ENCODE measurements around the gene CCT7.

Gene CCT7

DNA sequence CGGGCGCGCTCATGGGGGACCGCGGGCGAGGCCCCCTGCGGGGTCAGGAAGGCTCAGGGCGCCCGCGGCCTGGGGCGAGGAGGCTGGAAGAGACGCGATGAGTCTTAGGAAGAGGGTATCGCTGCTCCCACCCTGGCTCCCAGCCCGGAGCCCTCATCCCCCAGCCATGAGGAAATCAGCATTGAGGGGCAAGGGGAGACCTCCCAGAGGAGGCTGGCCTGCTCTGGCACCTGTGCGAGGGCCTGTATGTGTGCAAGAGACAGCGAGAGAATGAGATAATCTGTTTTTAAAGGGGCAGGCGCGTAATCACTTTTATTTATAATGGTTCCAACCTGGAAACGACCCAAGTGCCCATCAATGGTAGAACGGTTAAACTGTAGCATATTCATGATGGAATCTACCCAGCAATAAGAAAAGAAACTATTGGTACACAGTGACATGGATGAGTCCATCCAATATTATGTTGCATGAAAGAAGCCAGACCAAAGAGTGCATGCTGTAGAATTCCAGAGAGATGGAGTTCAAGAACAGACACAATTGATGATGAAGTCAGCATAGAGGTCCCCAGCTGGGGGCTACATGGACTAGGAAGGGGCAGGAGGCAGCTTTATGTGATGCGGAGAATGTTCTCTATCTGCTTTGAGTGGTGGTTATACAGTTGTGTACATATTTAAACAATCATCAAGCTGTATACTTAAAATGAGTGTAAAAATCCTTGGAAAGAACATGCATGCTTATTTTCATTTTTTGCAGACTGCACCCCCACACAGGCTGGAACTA lies 35.8 kb downstream of the CCT7 start:
- no peak for FAIRE-seq

DNA sequence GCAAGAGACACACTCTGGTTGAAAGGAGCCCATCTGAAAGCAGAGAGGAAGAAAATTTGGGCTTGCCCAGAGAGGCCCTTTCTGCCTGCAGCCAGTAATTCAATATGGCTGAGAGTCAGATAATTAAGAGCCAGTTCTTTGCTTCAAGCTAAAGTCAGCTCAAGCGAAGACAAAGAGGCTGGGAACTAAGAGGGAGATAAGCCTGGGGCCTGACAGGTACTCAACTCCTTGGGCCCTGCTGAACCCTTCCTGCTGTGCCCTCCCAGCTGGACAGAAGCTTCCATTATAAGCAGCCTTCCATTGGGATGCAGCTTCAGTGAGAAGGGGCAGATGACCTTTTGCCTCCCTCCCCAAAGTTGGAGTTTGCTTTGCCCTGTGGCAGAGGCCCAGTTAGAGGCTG lies 38.2 kb downstream of the CCT7 start:
- DNase-seq (ENCODE audit: insufficient read length, low spot score) (no peak), FAIRE-seq (no peak)
- TF ChIP-seq SPI1 (IDR thresholded peaks at IDR 0.05; ENCODE audit: low read depth, low read length) (no peak), TAF1 (IDR thresholded peaks at IDR 0.05; ENCODE audit: low read depth, low read length) (no peak), POU2F2 (IDR thresholded peaks at IDR 0.05; ENCODE audit: low read depth, low read length) (no peak), POLR2A (IDR thresholded peaks at IDR 0.05; ENCODE audit: low read depth, low read length) (no peak), POLR2AphosphoS5 (IDR thresholded peaks at IDR 0.05; ENCODE audit: low read depth, low read length) (no peak), PAX5 (IDR thresholded peaks at IDR 0.05; ENCODE audit: insufficient read depth, low read length, severe bottlenecking) (no peak)

More for the DNA sequence above, 35.8 kb downstream of the CCT7 start:
- no peak for DNase-seq (ENCODE audit: insufficient read length, low spot score)
- TF ChIP-seq POLR2AphosphoS5 (IDR thresholded peaks at IDR 0.05; ENCODE audit: low read depth, low read length) = no peak
- TF ChIP-seq POLR2A (IDR thresholded peaks at IDR 0.05; ENCODE audit: low read depth, low read length) = no peak
- TF ChIP-seq TAF1 (IDR thresholded peaks at IDR 0.05; ENCODE audit: low read depth, low read length) = no peak
- no peak for TF ChIP-seq SPI1 (IDR thresholded peaks at IDR 0.05; ENCODE audit: low read depth, low read length)
- no peak for TF ChIP-seq PAX5 (IDR thresholded peaks at IDR 0.05; ENCODE audit: insufficient read depth, low read length, severe bottlenecking)
- TF ChIP-seq POU2F2 (IDR thresholded peaks at IDR 0.05; ENCODE audit: low read depth, low read length) = no peak

DNA sequence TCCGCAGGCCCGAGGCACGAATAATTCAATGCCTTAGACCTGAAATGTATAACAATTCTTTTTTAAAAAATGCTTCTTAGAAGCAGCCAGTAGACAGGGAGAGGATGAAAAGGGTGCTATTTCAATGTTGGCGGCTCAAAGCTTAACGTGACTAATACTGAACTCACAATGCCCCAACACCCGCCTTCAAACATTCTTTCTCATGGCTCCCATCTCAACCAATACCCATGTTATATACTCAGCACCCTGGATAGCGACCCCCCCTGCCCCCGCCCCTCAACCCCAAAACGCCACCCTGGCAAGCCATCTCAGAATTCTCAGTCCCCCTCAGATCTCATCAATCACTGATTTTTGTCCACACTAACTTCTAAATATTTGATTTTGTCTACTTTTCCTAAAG lies 45.7 kb downstream of the CCT7 start:
- TF ChIP-seq POU2F2 (IDR thresholded peaks at IDR 0.05; ENCODE audit: low read depth, low read length) = no peak
- no peak for DNase-seq (ENCODE audit: insufficient read length, low spot score)
- FAIRE-seq = no peak

DNA sequence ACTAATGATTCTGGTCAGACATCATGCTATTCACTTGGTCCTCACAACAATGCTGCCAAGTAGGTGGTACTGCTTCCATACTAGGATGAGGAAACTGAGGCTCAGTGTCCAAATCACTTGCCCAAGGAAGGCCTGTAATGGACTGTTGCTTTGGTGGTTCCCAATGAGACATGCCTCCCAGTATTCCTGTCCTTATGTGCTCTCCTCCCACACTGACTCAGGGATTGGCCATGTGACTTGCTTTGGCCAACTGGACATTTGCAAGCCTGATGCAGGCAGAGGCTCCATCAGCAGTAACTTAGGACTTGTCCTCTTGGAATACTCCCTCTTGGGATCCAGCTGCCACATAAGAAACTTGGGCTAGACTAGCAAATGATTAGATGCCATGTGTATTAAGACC lies 47.1 kb downstream of the CCT7 start:
- TF ChIP-seq POLR2A (IDR thresholded peaks at IDR 0.05; ENCODE audit: low read depth, low read length) = no peak
- TF ChIP-seq POU2F2 (IDR thresholded peaks at IDR 0.05; ENCODE audit: low read depth, low read length) = no peak
- no peak for TF ChIP-seq SPI1 (IDR thresholded peaks at IDR 0.05; ENCODE audit: low read depth, low read length)
- no peak for TF ChIP-seq POLR2AphosphoS5 (IDR thresholded peaks at IDR 0.05; ENCODE audit: low read depth, low read length)
- no peak for TF ChIP-seq PAX5 (IDR thresholded peaks at IDR 0.05; ENCODE audit: insufficient read depth, low read length, severe bottlenecking)
- no peak for TF ChIP-seq TAF1 (IDR thresholded peaks at IDR 0.05; ENCODE audit: low read depth, low read length)
- no peak for DNase-seq (ENCODE audit: insufficient read length, low spot score)
- no peak for FAIRE-seq

DNA sequence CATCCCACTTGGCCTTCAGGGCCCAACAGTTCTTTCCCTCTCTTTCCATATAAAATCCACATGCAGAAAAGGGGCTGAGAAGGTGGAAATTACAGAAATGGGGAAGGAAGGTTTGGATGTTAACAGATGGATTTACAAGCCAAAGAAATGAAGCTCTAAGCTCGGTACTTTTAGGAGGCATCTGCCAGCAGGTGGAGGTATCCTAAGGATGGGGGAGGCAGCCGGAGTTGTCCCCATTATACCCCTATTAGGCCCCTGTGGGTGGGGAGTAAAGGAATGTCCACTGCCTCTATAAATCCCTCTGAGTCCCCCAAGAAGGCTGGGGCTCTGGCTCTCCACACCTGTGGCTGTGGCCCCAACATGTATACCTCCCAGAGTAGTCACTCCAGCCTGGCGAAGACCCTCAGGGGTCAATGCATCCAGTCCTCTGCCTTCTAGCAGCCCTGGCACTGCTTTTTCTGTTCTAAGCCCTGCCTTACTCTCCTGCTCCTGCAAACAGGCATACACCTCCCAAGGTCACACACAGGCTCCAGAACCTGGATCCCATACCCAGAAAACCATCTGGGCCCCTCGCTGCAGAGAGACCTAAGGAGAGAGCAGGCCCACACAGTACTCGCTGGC lies 48.9 kb downstream of the CCT7 start:
- TF ChIP-seq POU2F2 (IDR thresholded peaks at IDR 0.05; ENCODE audit: low read depth, low read length) (no peak), POLR2AphosphoS5 (IDR thresholded peaks at IDR 0.05; ENCODE audit: low read depth, low read length) (no peak), SPI1 (IDR thresholded peaks at IDR 0.05; ENCODE audit: low read depth, low read length) (no peak), TAF1 (IDR thresholded peaks at IDR 0.05; ENCODE audit: low read depth, low read length) (no peak), POLR2A (IDR thresholded peaks at IDR 0.05; ENCODE audit: low read depth, low read length) (no peak), PAX5 (IDR thresholded peaks at IDR 0.05; ENCODE audit: insufficient read depth, low read length, severe bottlenecking) (no peak)
- no peak for DNase-seq (ENCODE audit: insufficient read length, low spot score)
- no peak for FAIRE-seq

DNA sequence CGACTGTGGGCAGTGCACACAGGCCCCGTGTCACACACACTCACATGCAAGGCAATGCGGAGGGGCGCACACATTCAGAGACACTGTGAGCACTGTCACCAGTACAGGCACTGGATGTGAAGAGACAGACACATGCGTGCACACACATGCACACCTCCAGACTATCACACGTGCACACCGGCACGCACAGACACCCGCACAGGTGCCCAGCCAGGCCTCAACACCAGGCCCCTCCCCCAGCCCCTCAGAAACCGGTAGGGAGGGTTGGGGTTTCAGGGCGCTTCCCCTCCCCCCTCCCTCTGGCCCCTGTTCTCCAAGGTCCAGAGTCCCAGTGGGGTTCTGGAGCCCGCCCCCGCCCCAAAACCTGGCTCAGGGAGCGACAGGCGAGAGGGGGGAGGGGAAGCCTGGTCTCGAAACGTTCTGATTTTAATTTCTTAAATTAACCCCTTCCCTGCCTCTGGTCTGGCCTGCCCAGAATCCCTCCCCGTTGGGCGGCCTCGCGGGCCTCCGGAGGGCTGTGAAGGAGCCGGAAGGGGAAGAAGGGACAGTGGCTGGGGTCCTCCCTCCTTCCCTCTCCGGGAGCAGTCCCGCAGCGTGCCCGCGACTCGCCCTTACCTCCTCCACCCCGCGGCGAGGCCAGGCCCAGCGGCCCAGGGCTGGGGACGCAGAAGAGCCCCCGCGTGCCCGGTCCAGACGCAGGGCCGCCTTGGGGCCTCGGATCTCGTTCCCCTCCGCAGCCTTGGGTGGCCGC lies 49.6 kb downstream of the CCT7 start:
- TF ChIP-seq POLR2AphosphoS5 (IDR thresholded peaks at IDR 0.05; ENCODE audit: low read depth, low read length) (no peak), POLR2A (IDR thresholded peaks at IDR 0.05; ENCODE audit: low read depth, low read length) (no peak), POU2F2 (IDR thresholded peaks at IDR 0.05; ENCODE audit: low read depth, low read length) (0 out of 2 replicates have a peak, but pooled peaks have one; percentile 14), TAF1 (IDR thresholded peaks at IDR 0.05; ENCODE audit: low read depth, low read length) (no peak)
- DNase-seq (ENCODE audit: insufficient read length, low spot score) (no peak), FAIRE-seq (peak; percentile 92)

DNA sequence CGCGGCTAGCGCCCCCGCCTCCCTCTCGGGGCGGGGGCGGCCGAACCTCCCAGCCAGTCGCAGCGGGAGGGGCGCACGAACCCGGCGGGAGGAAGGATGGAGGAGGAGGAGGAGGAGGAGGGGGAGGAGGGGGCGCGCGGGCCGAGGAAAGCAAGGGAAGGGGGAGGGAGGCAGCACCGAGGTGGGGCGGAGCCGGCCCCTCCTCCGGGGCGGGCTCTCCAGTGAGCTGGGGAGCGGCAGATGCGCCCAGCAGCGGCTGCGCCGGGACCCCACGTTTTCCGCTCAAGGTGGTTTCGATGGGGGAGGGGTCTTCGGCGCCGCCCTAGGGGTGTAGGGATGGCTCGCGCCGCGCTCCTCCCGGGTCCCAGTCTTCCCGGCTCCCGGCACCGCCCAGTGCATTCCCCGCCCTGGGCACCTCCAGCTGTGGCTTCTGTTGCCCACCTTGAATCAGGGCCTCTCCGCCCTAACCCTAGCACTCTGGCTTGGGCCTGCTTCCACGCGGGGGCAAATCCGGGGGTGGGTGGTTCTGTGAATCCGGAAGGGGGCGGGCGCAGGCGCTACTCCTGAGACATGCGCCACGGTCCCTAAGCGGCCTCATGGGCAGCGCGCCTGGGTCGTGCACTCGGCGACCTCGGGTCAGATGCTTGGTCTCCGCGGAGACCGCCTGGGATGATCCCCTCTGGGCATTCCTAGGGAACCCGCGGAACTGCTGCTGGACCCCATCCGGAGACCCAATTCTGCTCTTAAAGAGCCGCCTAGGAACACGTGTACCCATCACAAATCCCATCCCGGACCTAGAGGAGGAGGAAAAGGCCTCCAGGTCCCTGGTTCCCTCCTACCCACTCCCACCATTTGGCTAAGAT lies 50.4 kb downstream of the CCT7 start, which contains the start of gene FBXO41:
Gene FBXO41 (minus strand): TSS at position 183 of the 863 bp plus-strand sequence. CDS start 14,848 bp downstream, outside the sequence.
- TF ChIP-seq SPI1 (IDR thresholded peaks at IDR 0.05; ENCODE audit: low read depth, low read length) = no peak
- TF ChIP-seq TAF1 (IDR thresholded peaks at IDR 0.05; ENCODE audit: low read depth, low read length) = no peak
- TF ChIP-seq POLR2A (IDR thresholded peaks at IDR 0.05; ENCODE audit: low read depth, low read length) = no peak
- TF ChIP-seq POLR2AphosphoS5 (IDR thresholded peaks at IDR 0.05; ENCODE audit: low read depth, low read length) = peak; percentile 30; the same call in 1 of the 2 replicates
- no peak for TF ChIP-seq PAX5 (IDR thresholded peaks at IDR 0.05; ENCODE audit: insufficient read depth, low read length, severe bottlenecking)
- no peak for TF ChIP-seq POU2F2 (IDR thresholded peaks at IDR 0.05; ENCODE audit: low read depth, low read length)
- FAIRE-seq (peak; percentile 92), DNase-seq (ENCODE audit: insufficient read length, low spot score) (peak; percentile 90)

DNA sequence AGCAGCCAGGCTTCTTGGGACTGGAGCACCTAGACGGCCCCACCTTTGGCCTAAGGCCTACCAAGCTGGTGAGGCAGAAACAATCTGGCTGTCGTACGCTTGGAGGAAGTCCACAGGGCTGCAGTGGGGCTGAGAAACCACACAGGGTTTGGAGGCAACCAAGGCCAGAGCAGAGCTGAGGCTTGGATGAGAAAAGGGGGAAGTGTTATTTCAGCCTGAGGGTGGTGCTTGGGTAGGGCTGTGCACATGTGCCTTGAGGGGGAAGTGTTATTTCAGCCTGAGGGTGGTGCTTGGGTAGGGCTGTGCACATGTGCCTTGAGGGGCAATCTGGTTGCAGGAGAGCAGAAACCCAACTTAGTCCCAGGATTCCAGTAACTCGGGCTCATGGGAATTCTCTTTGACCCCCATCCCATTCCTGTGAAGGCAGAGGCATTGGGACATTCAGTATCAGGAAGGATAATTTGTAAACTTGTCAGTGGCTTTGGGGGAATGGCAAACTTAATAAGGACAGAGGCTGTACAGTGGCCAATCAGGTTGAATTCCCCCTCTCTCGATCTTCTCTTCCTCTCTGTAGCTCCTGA lies 51.1 kb downstream of the CCT7 start:
- DNase-seq (ENCODE audit: insufficient read length, low spot score) = no peak
- peak; percentile 97 for FAIRE-seq
- TF ChIP-seq PAX5 (IDR thresholded peaks at IDR 0.05; ENCODE audit: insufficient read depth, low read length, severe bottlenecking) (no peak), SPI1 (IDR thresholded peaks at IDR 0.05; ENCODE audit: low read depth, low read length) (peak; percentile 86), POLR2AphosphoS5 (IDR thresholded peaks at IDR 0.05; ENCODE audit: low read depth, low read length) (peak; percentile 58; the same call in 1 of the 2 replicates), TAF1 (IDR thresholded peaks at IDR 0.05; ENCODE audit: low read depth, low read length) (0 out of 2 replicates have a peak, but pooled peaks have one; percentile 16)

Data from GM12891 (cell line).